ENCODE measurements around the gene MIGA2.

GRCh38 chr9:129008469-129008965 is 27.9 kb upstream of the MIGA2 start:
- TF ChIP-seq CTCF (IDR thresholded peaks at IDR 0.05): no peak
- no peak for TF ChIP-seq REST (IDR thresholded peaks at IDR 0.05; ENCODE audit: insufficient read depth in 1 of 2, low read depth in 2 of 2, low read length in 1 of 2)
- no peak for TF ChIP-seq POLR2AphosphoS5 (IDR thresholded peaks at IDR 0.05; ENCODE audit: low read depth, low read length)

All from Panc1 (cell line).